Kidney (tissue), 14 donors: ENCODE data around the gene ROCK2. TPM values are rescaled to one million over a fixed set of nuclear protein-coding genes. Genes with fewer than 3 reads are reported as not detected.
A peak's percentile ranks its signal among the peaks of the same experiment; 100 is the strongest.
"Not testable (repeated sequence)": the region's sequence is repeated elsewhere in the genome, so short reads cannot be mapped to it uniquely, and the experiment has no call there.

Source experiments
- DNase-seq, 5 donors: peaks; one replicate each; pipeline ENCODE4 v3.0.0-alpha.2; 2013 to 2020
- FAIRE-seq: peaks from 2 replicates; lab custom pipeline; 2012; peaks lifted over from hg19 to GRCh38; lab: Jason Lieb, UNC
- H3K27ac ChIP-seq, 2 donors: one replicate each; pipeline ENCODE4 v1.7.0; 2013; ENCODE audit warnings: low read depth in 2 of 2, low read length in 2 of 2, inconsistent platforms in 1 of 2
- H3K27me3 ChIP-seq: one replicate; pipeline ENCODE4 v1.7.1; 2013; ENCODE audit warnings: low read length, inconsistent platforms; ENCODE audit not compliant: control insufficient read depth, insufficient read depth
- H3K36me3 ChIP-seq, 3 donors: one replicate each; pipeline versions ENCODE4 v1.7.0 to v1.7.1; 2013; ENCODE audit warnings: low read length in 3 of 3, control low read depth in 1 of 3, inconsistent platforms in 1 of 3; ENCODE audit not compliant: insufficient read depth in 3 of 3, control insufficient read depth in 2 of 3
- H3K4me1 ChIP-seq, 3 donors: one replicate each; pipeline versions ENCODE4 v1.7.0 to v1.7.1; 2013; ENCODE audit warnings: low read length in 3 of 3, inconsistent platforms in 1 of 3, low read depth in 1 of 3; ENCODE audit not compliant: control insufficient read depth in 2 of 3, insufficient read depth in 2 of 3
- H3K4me3 ChIP-seq, 3 donors: one replicate each; pipeline versions ENCODE4 v1.7.0 to v1.8.1; 2013; ENCODE audit warnings: low read length in 3 of 3, control low read depth in 1 of 3, inconsistent platforms in 1 of 3
- H3K9ac ChIP-seq, 3 donors: one replicate each; pipeline versions ENCODE4 v1.7.0 to v1.7.1; 2013; ENCODE audit warnings: low read length in 3 of 3, control low read depth in 1 of 3, inconsistent platforms in 1 of 3
- H3K9me3 ChIP-seq, 3 donors: one replicate each; pipeline versions ENCODE4 v1.7.0 to v1.7.1; 2013; ENCODE audit warnings: low read length in 3 of 3, control low read depth in 1 of 3, inconsistent platforms in 1 of 3; ENCODE audit not compliant: control insufficient read depth in 2 of 3, insufficient read depth in 1 of 3
- CTCF ChIP-seq: IDR thresholded peaks from 3 replicates; pipeline ENCODE4 v1.5.1; 2012; ENCODE audit warnings: mild to moderate bottlenecking, moderate library complexity, borderline replicate concordance; ENCODE audit not compliant: insufficient read depth; ENCODE audit errors: extremely low read depth
- intact Hi-C: fragments of 100-400 bp; cut with DNase I; formaldehyde crosslinking; loops from one replicate; pipeline ENCODE4 v1.11.1; 2022
- polyA plus RNA-seq: library from polyadenylated mRNA; stranded (reverse); fragments of 350-450 nt; fragmentation: Illumina TruSeq; extraction: RNeasy Lipid Tissue Mini Kit (QIAGEN cat#74804); gene quantifications from one replicate; pipeline ENCODE4 v1.2.3, GENCODE V29; 2014; ENCODE audit warnings: low read depth, low replicate concordance; ENCODE audit not compliant: insufficient read depth
- total RNA-seq: library from RNA; stranded (reverse); fragmentation: NEBNext Ultra II Directional; extraction: Animal tissue kit (Norgen Biotek cat#: 25700); gene quantifications from one replicate; pipeline ENCODE4 v1.2.1, GENCODE V29; 2021
- donor health status: control.
- donor health status: control.
- donor health status: control.
- donor health status: control.
- donor health status: control.
- donor health status: DM: yes; HTN: yes; CAD: no.
- donor health status: Normal renal cell carcinoma (clear cell type).

ROCK2 gene
- total and polyA plus RNA-seq, 2 donors from 2014 or later, result 6.7 to 58.3 TPM

- no peaks in the 10 kb centered on the region for H3K9me3 ChIP-seq
- H3K36me3 ChIP-seq, result peaks cover 0 to 2% (median 0%) of the 10 kb centered on the region in 3 donors
- no peak overlapping the region for H3K9ac ChIP-seq
- no peak for TF ChIP-seq CTCF
- no peak overlapping the region for H3K4me3 ChIP-seq
- no peak overlapping the region for H3K27ac ChIP-seq
- DNase-seq (no peak), FAIRE-seq (no peak)
- intact Hi-C loops, result loop anchor here (10.0 kb wide), 1 partner anchor 178 kb away; no protein-coding TSS in a partner anchor
- no peaks in the 10 kb centered on the region for H3K27me3 ChIP-seq
- H3K4me1 ChIP-seq, result no peaks in the 10 kb centered on the region
These were observed 107.3 kb downstream of the ROCK2 start for GRCh38 chr2:11237122-11237521.

GRCh38 chr2:11236335-11236734, 108.1 kb downstream of the ROCK2 start:
- no peak for TF ChIP-seq CTCF
- Histone ChIP-seq H3K4me1 (no peaks in the 10 kb centered on the region), H3K27me3 (no peaks in the 10 kb centered on the region), H3K9me3 (no peaks in the 10 kb centered on the region), H3K9ac (no peak overlapping the region), H3K36me3 (peaks cover 0 to 2% (median 0%) of the 10 kb centered on the region in 3 donors), H3K27ac (no peak overlapping the region), H3K4me3 (no peak overlapping the region)
- intact Hi-C loops, result loop anchor here (10.0 kb wide), 1 partner anchor 178 kb away; no protein-coding TSS in a partner anchor
- FAIRE-seq, result no peak
- DNase-seq, result no peak

- no peak overlapping the region for H3K27ac ChIP-seq
- H3K4me1 ChIP-seq, result no peaks in the 10 kb centered on the region
- intact Hi-C loops, result loop anchor here (10.0 kb wide), 1 partner anchor 179 kb away; no protein-coding TSS in a partner anchor
- FAIRE-seq, result no peak
- H3K9me3 ChIP-seq, result no peaks in the 10 kb centered on the region
- H3K36me3 ChIP-seq, result peaks cover 0 to 2% (median 0%) of the 10 kb centered on the region in 3 donors
- TF ChIP-seq CTCF, result no peak
- no peak for DNase-seq
- no peaks in the 10 kb centered on the region for H3K27me3 ChIP-seq
- no peak overlapping the region for H3K9ac ChIP-seq
- H3K4me3 ChIP-seq, result no peak overlapping the region
These were observed 108.9 kb downstream of the ROCK2 start for GRCh38 chr2:11235583-11235982.

- Histone ChIP-seq H3K36me3 (peaks cover 0 to 2% (median 0%) of the 10 kb centered on the region in 3 donors), H3K27me3 (no peaks in the 10 kb centered on the region), H3K9ac (no peak overlapping the region), H3K27ac (no peak overlapping the region), H3K4me3 (no peak overlapping the region), H3K9me3 (no peaks in the 10 kb centered on the region), H3K4me1 (no peaks in the 10 kb centered on the region)
- intact Hi-C loops, result loop anchor here (10.0 kb wide), 1 partner anchor 180 kb away; no protein-coding TSS in a partner anchor
- FAIRE-seq (peak; percentile 94), DNase-seq (peak in 2 of 5 donors; percentile 23 to 32)
- TF ChIP-seq CTCF, result peak; percentile 22
These were observed 110.1 kb downstream of the ROCK2 start for GRCh38 chr2:11234309-11234708.

- DNase-seq, H3K27ac ChIP-seq, H3K9me3 ChIP-seq, H3K36me3 ChIP-seq, H3K9ac ChIP-seq, H3K4me3 ChIP-seq, H3K4me1 ChIP-seq, H3K27me3 ChIP-seq, FAIRE-seq: not testable (repeated sequence)
- intact Hi-C loops, result loop anchor here (10.0 kb wide), 1 partner anchor 184 kb away; no protein-coding TSS in a partner anchor
These were observed 113.2 kb downstream of the ROCK2 start for GRCh38 chr2:11231193-11231592.
